ENCODE results near the gene SIRPB2. TPM values are rescaled to one million over a fixed set of nuclear protein-coding genes. Genes with fewer than 3 reads are reported as not detected.

Gene SIRPB2
- total and polyA plus RNA-seq, 2 of the 8 experiments (the other 6 are each of a cell fraction or from before 2014, with no cell fraction given) = 0.28 TPM; not detected in 1

DNA sequence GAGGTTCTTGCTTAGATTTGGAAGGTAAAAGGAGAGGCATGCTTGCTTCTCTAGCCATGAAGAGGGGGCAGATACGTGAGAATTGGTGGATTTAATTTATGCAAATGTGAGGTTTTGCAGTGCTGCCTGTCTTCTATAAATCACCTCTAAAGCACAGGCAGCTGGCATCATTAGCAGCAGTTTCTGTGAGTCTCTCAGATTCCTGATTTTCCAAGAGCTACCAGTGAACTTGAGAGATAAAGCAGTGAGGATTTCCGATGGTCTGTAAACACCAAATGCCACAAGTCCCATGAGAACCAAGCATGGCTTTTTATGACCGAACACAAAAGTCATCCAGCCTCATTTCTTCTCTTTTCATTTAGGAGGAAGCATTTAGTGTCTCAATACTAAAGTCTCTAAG is 3.2 kb upstream of the SIRPB2 start:
- H3K27ac ChIP-seq (ENCODE audit: low read depth, low read length) = no peak overlapping the region
- TF ChIP-seq KDM5A (IDR thresholded peaks at IDR 0.05; ENCODE audit: low read length) (no peak), EP300 (IDR thresholded peaks at IDR 0.05; ENCODE audit: borderline replicate concordance in 1 of 2, low read depth in 2 of 2, low read length in 2 of 2) (no peak), POLR2A (IDR thresholded peaks at IDR 0.05; ENCODE audit: control extremely low read depth in 1 of 2, low read depth in 2 of 2, low read length in 2 of 2) (no peak), HDAC2 (IDR thresholded peaks at IDR 0.05; ENCODE audit: borderline replicate concordance in 1 of 2, low read depth in 2 of 2, low read length in 2 of 2) (no peak), PHF8 (conservative IDR thresholded peaks at IDR 0.05; ENCODE audit: low read depth, low read length) (no peak), CBX8 (IDR thresholded peaks at IDR 0.05; ENCODE audit: borderline replicate concordance, low read depth, low read length) (no peak), RBBP5 (IDR thresholded peaks at IDR 0.05; ENCODE audit: borderline replicate concordance, low read depth, low read length) (no peak), MAFK (IDR thresholded peaks at IDR 0.05; ENCODE audit: low read depth, low read length) (no peak), SRF (IDR thresholded peaks at IDR 0.05; ENCODE audit: low read depth, low read length) (no peak), CEBPB (IDR thresholded peaks at IDR 0.05; ENCODE audit: low read depth, low read length) (no peak), CBX5 (IDR thresholded peaks at IDR 0.05; ENCODE audit: low read depth, low read length) (no peak), JUND (IDR thresholded peaks at IDR 0.05; ENCODE audit: low read length) (no peak), TBP (IDR thresholded peaks at IDR 0.05; ENCODE audit: low read depth, low read length) (no peak), SP1 (IDR thresholded peaks at IDR 0.05; ENCODE audit: low read depth, low read length) (no peak)
- TF ChIP-seq, protein P1, sequence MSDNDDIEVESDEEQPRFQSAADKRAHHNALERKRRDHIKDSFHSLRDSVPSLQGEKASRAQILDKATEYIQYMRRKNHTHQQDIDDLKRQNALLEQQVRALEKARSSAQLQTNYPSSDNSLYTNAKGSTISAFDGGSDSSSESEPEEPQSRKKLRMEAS (IDR thresholded peaks at IDR 0.05) = no peak

More for the DNA sequence above, 3.2 kb upstream of the SIRPB2 start:
- Histone ChIP-seq H2BK12ac (ENCODE audit: low read depth, low read length) (no peak overlapping the region), H3K4me2 (ENCODE audit: insufficient read depth in 1 of 2, low read depth in 2 of 2, low read length in 2 of 2) (no peak overlapping the region), H3K36me3 (ENCODE audit: control insufficient read depth in 2 of 4, insufficient read depth in 4 of 4, low read length in 3 of 4) (no peaks in the 10 kb centered on the region), H2AK5ac (ENCODE audit: low read depth, low read length) (no peak overlapping the region), H2AFZ (ENCODE audit: low read length) (0 out of 2 replicates have a peak overlapping the region, but pooled peaks have one; percentile 7), H2BK120ac (replicated peaks; ENCODE audit: low read depth, low read length) (no peak overlapping the region), H3K4ac (replicated peaks; ENCODE audit: insufficient read length, low read depth, low read length) (no peak overlapping the region), H3K18ac (ENCODE audit: extremely low read depth, low read length) (no peak overlapping the region), H3K79me2 (ENCODE audit: control insufficient read depth in 1 of 2, insufficient read depth in 2 of 2, low read length in 2 of 2) (no peaks in the 10 kb centered on the region), H3K9ac (replicated peaks in 1 of 4; ENCODE audit: extremely low read depth in 1 of 4, low read depth in 3 of 4, low read length in 3 of 4) (no peak overlapping the region), H2BK15ac (ENCODE audit: low read length) (no peak overlapping the region), H4K5ac (ENCODE audit: insufficient read length, low read depth, low read length) (no peak overlapping the region), H2BK5ac (ENCODE audit: low read depth, low read length) (no peak overlapping the region), H3K79me1 (ENCODE audit: low read depth, low read length) (no peaks in the 10 kb centered on the region), H4K91ac (replicated peaks; ENCODE audit: insufficient read length, low read length) (no peak overlapping the region), H4K8ac (ENCODE audit: extremely low read depth, insufficient read depth, low read length) (no peak overlapping the region), H3K9me3 (ENCODE audit: insufficient read depth in 2 of 2, low read depth in 1 of 2, low read length in 1 of 2) (no peaks in the 10 kb centered on the region), H3K23ac (ENCODE audit: insufficient read length) (no peak overlapping the region), H3K23me2 (ENCODE audit: low read depth, low read length) (no peaks in the 10 kb centered on the region), H3K14ac (ENCODE audit: insufficient read length) (no peak overlapping the region), H3K56ac (replicated peaks; ENCODE audit: insufficient read length, low read depth, low read length) (no peak overlapping the region), H3K4me1 (replicated peaks in 1 of 4; ENCODE audit: control insufficient read depth in 3 of 4, insufficient read depth in 4 of 4, low read length in 3 of 4) (no peaks in the 10 kb centered on the region; a peak in 1 of 7 replicates), H2BK20ac (ENCODE audit: low read length) (no peak overlapping the region), H3K4me3 (ENCODE audit: extremely low read depth in 1 of 4, insufficient read depth in 2 of 4, low read depth in 3 of 4, low read length in 4 of 4) (no peak overlapping the region), H4K20me1 (replicated peaks in 1 of 2; ENCODE audit: control insufficient read depth in 1 of 2, insufficient read depth in 2 of 2, low read length in 2 of 2) (no peaks in the 10 kb centered on the region), H3K27me3 (replicated peaks in 1 of 4; ENCODE audit: control insufficient read depth in 3 of 4, extremely low read depth in 1 of 4, insufficient read depth in 3 of 4, low read length in 3 of 4) (peaks cover 0 to 4% (median 1%) of the 10 kb centered on the region in 4 experiments; a peak in 2 of 7 replicates)
- FAIRE-seq (no peak), DNase-seq (ENCODE audit: low read depth in 1 of 2, low spot score in 2 of 2) (no peak)
- ChIA-PET CTCF (ENCODE audit: partially characterized antibody) (interaction anchor here (1.8 to 4.5 kb wide), 2 partner anchors 9 to 12 kb away, joined by 6 to 31 read pairs; no protein-coding TSS in a partner anchor), POLR2A (ENCODE audit: partially characterized antibody) (no interaction called here)
- WGBS, 2 experiments (ENCODE audit: extremely low coverage in 1 of 2, insufficient coverage in 1 of 2, insufficient read length in 1 of 2, insufficient replicate concordance in 2 of 2, low coverage in 1 of 2, low lambda C conversion rate in 2 of 2, missing lambda C conversion rate in 1 of 2) = 65% methylated on average over 3 of the region's 3 CpGs; no CpG with 5 or more reads in 1 of the 2 experiments

Measured in H1 (cell line).